ENCODE measurements around the gene CTSA. TPM values are rescaled to one million over a fixed set of nuclear protein-coding genes. Genes with fewer than 3 reads are reported as not detected.

Gene CTSA
- total RNA-seq, 1 donor from 2014 or later, result 49.0 TPM

DNA sequence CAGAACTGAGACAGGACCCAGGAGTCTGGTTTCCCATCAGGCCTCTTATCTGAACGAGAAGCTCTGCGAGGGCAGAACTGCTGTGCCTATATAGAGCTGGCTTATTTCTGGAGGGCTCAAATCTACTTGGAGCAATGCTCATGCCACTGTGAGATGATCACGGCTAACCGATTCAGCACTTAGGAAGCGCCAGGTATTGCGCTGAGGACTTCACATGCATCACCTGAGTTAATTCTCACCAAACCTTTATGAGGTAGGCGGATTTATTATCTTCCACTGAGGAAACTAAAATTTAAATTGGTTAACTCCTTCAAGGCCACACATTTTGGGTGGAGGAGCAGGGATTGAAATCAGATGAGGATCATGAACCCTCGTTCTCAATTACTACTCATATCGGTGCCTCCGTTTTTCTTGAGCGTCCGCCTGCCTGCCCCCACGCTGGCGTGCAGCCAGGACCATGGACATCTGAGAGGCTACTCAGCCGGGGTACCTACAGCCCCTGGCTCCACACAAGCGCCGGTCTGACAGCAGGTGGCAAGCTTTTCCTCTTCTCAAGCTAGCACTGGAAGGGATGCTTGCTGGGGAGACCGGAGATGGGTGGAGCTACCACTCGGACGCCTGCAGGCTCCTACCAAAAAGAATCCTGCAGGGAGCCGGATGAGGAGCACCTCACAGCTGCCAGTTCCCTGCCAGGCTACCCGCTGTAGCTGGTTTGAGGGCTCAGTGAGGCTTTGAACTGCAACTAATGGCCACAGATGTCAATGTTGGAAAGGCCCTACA is 42.3 kb downstream of the CTSA start:
- intact Hi-C loops (cut with micrococcal nuclease), result loop anchor here (1.0 to 2.0 kb wide), 2 partner anchors 43 to 76 kb away; partner anchors contain the start of genes ACOT8, CTSA, NEURL2 and ZSWIM3
- Mint-ChIP-seq H3K36me3 (ENCODE audit: low read depth) (peaks cover 18% of the 10 kb centered on the region), H3K4me3 (ENCODE audit: low read depth) (peak overlapping the region; percentile 91), H3K27ac (peak overlapping the region; percentile 94), H3K4me1 (ENCODE audit: low read depth) (peaks cover 21% of the 10 kb centered on the region), H3K27me3 (ENCODE audit: low read depth) (no peaks in the 10 kb centered on the region), H3K9me3 (no peaks in the 10 kb centered on the region)
- peak; percentile 62 for DNase-seq (ENCODE audit: low spot score)

DNA sequence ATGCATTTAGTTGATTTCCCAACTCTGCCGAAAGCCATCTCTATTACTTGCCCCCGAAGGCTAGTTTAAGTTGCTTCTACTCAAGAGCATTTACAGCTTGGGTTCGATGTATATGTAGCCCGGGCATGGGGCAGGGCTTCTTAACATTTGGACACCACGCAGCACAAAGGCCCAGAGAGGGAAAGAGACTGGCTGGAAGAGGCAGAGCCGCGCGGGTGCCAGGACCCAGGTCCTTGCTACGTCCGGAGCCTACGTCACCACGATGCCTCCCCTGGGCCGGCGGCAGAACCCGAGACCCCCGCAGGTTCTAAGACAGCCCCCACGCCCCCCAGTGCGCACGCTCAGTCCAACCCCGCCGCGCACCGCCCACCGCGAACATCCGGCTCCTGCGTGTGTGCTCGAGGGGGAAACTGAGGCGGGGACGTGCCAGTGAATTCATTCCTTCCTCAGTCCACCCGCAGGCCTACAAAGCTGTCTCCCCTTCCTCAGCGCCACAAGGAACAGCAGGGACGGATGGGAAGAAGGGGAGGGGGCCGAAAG is 43.0 kb downstream of the CTSA start:
- Mint-ChIP-seq H3K36me3 (ENCODE audit: low read depth) (peaks cover 25% of the 10 kb centered on the region), H3K27ac (peak overlapping the region; percentile 94), H3K9me3 (no peaks in the 10 kb centered on the region), H3K4me1 (ENCODE audit: low read depth) (peaks cover 22% of the 10 kb centered on the region), H3K4me3 (ENCODE audit: low read depth) (peak overlapping the region; percentile 91), H3K27me3 (ENCODE audit: low read depth) (no peaks in the 10 kb centered on the region)
- DNase-seq (ENCODE audit: low spot score), result no peak
- intact Hi-C loops (cut with micrococcal nuclease), result loop anchor here (1.0 to 2.0 kb wide), 2 partner anchors 43 to 77 kb away; partner anchors contain the start of genes ACOT8, CTSA, NEURL2 and ZSWIM3

DNA sequence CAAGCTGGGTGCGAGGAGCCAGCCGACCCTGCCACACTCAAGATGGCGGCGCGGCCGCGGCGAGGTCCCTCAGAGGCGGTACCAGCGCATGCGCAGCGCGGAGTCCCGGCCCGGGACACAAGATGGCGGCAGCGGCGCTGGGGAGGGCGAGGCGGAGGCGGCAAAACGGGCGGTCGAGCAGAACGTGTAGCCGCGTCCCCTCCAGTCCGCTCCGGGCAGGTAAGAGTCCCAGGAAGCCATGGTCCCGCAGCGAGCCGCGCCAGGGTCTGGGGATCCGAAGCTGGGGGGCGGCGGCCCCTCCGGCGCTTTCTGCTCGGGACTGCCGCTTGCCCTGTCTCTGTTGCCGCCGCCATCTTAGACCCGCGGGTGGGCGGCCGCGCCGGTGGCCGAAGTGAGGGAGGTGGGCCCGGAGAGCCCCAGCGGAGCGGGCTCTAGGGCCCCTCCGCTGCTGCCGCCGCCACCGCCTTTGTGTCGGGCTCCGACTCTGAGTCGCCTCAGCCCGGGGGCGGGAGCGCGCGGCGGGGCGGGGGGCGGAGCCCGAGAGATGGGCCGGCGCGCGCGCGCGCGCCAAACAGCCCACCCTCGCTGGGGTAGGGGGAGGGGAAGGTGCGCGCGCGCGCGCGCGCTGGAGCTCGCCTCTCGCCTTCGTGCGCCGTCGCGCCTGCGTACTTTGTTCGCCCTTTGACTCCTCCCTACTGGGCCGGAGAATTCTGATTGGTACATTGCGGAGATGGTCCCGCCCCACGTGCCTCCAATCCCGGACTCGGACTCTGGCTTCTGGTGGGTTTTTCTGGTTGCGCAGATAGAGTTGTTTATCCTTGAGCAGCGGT is 43.7 kb downstream of the CTSA start, which contains the start of gene PCIF1:
TSS of gene PCIF1 (plus strand) at position 98 of the 830 bp plus-strand sequence. CDS start 4,317 bp downstream, outside the sequence.
- Mint-ChIP-seq H3K9me3 (no peaks in the 10 kb centered on the region), H3K36me3 (ENCODE audit: low read depth) (peaks cover 31% of the 10 kb centered on the region), H3K27ac (peak within 1 kb of the TSS; percentile 94), H3K4me3 (ENCODE audit: low read depth) (peak within 1 kb of the TSS; percentile 92), H3K4me1 (ENCODE audit: low read depth) (peaks cover 25% of the 10 kb centered on the region), H3K27me3 (ENCODE audit: low read depth) (no peaks in the 10 kb centered on the region)
- peak; percentile 97 for DNase-seq (ENCODE audit: low spot score)
- intact Hi-C loops (cut with micrococcal nuclease), result loop anchor here (1.0 to 2.0 kb wide), 6 partner anchors 24 to 142 kb away; partner anchors contain the start of genes ACOT8, CTSA, NEURL2 and UBE2C

DNA sequence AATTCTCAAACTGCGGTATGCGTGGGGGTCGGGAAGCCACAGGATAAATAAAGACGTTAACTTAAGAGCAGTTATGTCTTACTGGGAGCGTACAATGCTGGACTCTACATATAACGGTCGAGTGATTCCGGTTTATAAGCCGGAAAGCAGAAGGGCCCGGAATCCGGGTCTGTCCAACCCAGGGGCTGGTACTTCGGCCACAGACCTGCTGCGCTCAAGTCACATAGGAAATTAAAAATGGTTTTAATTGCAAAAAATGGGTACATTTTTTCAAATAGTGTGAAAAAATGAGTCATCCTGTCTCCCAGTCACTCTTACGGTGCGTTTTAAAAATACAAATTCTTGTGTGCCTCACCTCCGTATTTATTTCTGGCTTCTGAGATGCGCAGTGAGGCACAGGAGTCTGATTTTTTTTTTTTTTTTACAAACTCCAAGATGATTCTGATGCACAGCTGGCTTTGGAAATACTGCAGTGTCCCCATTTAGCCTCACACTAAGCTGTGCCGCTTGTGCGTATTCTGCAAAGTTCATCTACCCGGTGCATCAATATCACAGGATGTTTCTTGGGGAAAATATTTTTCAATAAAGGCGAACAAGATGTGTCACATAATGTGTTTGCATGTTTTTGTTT is 44.4 kb downstream of the CTSA start:
- H3K36me3 Mint-ChIP-seq (ENCODE audit: low read depth), result peaks cover 37% of the 10 kb centered on the region
- H3K27me3 Mint-ChIP-seq (ENCODE audit: low read depth), result no peaks in the 10 kb centered on the region
- H3K9me3 Mint-ChIP-seq, result no peaks in the 10 kb centered on the region
- peak overlapping the region; percentile 91 for H3K27ac Mint-ChIP-seq
- peak overlapping the region; percentile 92 for H3K4me3 Mint-ChIP-seq (ENCODE audit: low read depth)
- DNase-seq (ENCODE audit: low spot score), result no peak
- intact Hi-C loops (cut with micrococcal nuclease), result loop anchor here (1.0 to 2.0 kb wide), 5 partner anchors 24 to 143 kb away; partner anchors contain the start of genes CTSA, NEURL2, UBE2C and ZNF335
- H3K4me1 Mint-ChIP-seq (ENCODE audit: low read depth), result peaks cover 25% of the 10 kb centered on the region

GRCh38 chr20:45937765-45938164 is 46.6 kb downstream of the CTSA start:
- Mint-ChIP-seq H3K9me3 (no peaks in the 10 kb centered on the region), H3K4me1 (ENCODE audit: low read depth) (peaks cover 25% of the 10 kb centered on the region), H3K27me3 (ENCODE audit: low read depth) (no peaks in the 10 kb centered on the region), H3K36me3 (ENCODE audit: low read depth) (peaks cover 40% of the 10 kb centered on the region), H3K4me3 (ENCODE audit: low read depth) (peak overlapping the region; percentile 57), H3K27ac (peak overlapping the region; percentile 68)
- intact Hi-C loops (cut with micrococcal nuclease), result no loop called here
- no peak for DNase-seq (ENCODE audit: low spot score)

- intact Hi-C loops (cut with micrococcal nuclease), result no loop called here
- peaks cover 24% of the 10 kb centered on the region for H3K4me1 Mint-ChIP-seq (ENCODE audit: low read depth)
- DNase-seq (ENCODE audit: low spot score), result no peak
- no peaks in the 10 kb centered on the region for H3K9me3 Mint-ChIP-seq
- no peak overlapping the region for H3K4me3 Mint-ChIP-seq (ENCODE audit: low read depth)
- H3K36me3 Mint-ChIP-seq (ENCODE audit: low read depth), result peaks cover 47% of the 10 kb centered on the region
- no peaks in the 10 kb centered on the region for H3K27me3 Mint-ChIP-seq (ENCODE audit: low read depth)
- peak overlapping the region; percentile 63 for H3K27ac Mint-ChIP-seq
Measured at GRCh38 chr20:45938727-45939438, 47.7 kb downstream of the CTSA start.

GRCh38 chr20:45940053-45940452 is 48.9 kb downstream of the CTSA start:
- no peak overlapping the region for H3K4me3 Mint-ChIP-seq (ENCODE audit: low read depth)
- intact Hi-C loops (cut with micrococcal nuclease), result no loop called here
- no peaks in the 10 kb centered on the region for H3K9me3 Mint-ChIP-seq
- DNase-seq (ENCODE audit: low spot score), result no peak
- no peaks in the 10 kb centered on the region for H3K27me3 Mint-ChIP-seq (ENCODE audit: low read depth)
- H3K36me3 Mint-ChIP-seq (ENCODE audit: low read depth), result peaks cover 58% of the 10 kb centered on the region
- no peak overlapping the region for H3K27ac Mint-ChIP-seq
- H3K4me1 Mint-ChIP-seq (ENCODE audit: low read depth), result peaks cover 28% of the 10 kb centered on the region

- Mint-ChIP-seq H3K4me3 (ENCODE audit: low read depth) (no peak overlapping the region), H3K36me3 (ENCODE audit: low read depth) (peaks cover 60% of the 10 kb centered on the region), H3K27me3 (ENCODE audit: low read depth) (no peaks in the 10 kb centered on the region), H3K9me3 (no peaks in the 10 kb centered on the region), H3K4me1 (ENCODE audit: low read depth) (peaks cover 28% of the 10 kb centered on the region), H3K27ac (no peak overlapping the region)
- no peak for DNase-seq (ENCODE audit: low spot score)
- intact Hi-C loops (cut with micrococcal nuclease), result no loop called here
Measured at GRCh38 chr20:45940469-45940868, 49.3 kb downstream of the CTSA start.

GRCh38 chr20:45943613-45944012 is 52.5 kb downstream of the CTSA start:
- peaks cover 13% of the 10 kb centered on the region for H3K4me1 Mint-ChIP-seq (ENCODE audit: low read depth)

DNA sequence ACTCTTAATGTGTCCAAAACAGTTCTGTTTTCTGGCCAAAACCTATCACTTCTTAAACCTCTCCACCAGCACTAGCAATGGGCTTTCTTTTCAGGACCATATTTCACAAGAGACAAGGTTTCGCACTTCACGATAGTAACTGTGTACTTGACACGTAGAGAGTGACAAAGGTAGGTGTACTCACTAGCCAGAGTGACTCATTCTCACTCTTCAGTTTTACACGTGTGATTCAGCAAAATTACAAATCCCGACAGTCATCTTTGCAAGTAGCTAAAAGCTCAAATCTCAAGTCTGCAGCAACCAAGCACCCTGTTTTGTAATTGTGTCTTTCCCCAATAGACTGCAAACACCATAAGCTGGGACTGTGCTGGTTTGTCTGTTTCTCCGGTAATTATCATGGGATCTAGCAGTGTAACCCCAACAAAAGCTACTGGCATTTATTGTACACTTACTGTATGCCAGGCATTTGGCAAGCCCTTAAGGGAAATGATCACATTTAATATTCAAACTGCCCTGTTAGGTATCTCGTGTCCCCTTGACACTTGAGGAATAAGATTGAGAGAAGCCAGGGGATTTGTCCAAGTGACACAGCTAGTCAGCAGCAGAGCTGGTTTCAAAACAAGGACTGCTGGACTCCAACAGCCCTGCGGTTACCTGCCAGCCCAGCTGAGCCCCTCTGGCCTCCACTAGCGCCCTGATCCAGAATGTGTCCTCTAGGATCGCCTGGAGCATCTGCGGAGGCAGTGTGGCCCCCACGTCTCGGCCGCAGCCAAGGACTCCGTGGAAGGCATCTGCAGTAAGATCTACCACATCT is 53.2 kb downstream of the CTSA start:
- H3K9me3 Mint-ChIP-seq, result no peaks in the 10 kb centered on the region
- no peaks in the 10 kb centered on the region for H3K27me3 Mint-ChIP-seq (ENCODE audit: low read depth)
- peaks cover 13% of the 10 kb centered on the region for H3K4me1 Mint-ChIP-seq (ENCODE audit: low read depth)
- peak overlapping the region; percentile 55 for H3K27ac Mint-ChIP-seq
- DNase-seq (ENCODE audit: low spot score), result no peak
- intact Hi-C loops (cut with micrococcal nuclease), result no loop called here
- H3K36me3 Mint-ChIP-seq (ENCODE audit: low read depth), result peaks cover 71% of the 10 kb centered on the region
- no peak overlapping the region for H3K4me3 Mint-ChIP-seq (ENCODE audit: low read depth)

More at GRCh38 chr20:45943613-45944012, 52.5 kb downstream of the CTSA start:
- no peaks in the 10 kb centered on the region for H3K9me3 Mint-ChIP-seq
- no peak for DNase-seq (ENCODE audit: low spot score)
- peaks cover 71% of the 10 kb centered on the region for H3K36me3 Mint-ChIP-seq (ENCODE audit: low read depth)
- H3K27ac Mint-ChIP-seq, result no peak overlapping the region
- no peak overlapping the region for H3K4me3 Mint-ChIP-seq (ENCODE audit: low read depth)
- intact Hi-C loops (cut with micrococcal nuclease), result no loop called here
- no peaks in the 10 kb centered on the region for H3K27me3 Mint-ChIP-seq (ENCODE audit: low read depth)

DNA sequence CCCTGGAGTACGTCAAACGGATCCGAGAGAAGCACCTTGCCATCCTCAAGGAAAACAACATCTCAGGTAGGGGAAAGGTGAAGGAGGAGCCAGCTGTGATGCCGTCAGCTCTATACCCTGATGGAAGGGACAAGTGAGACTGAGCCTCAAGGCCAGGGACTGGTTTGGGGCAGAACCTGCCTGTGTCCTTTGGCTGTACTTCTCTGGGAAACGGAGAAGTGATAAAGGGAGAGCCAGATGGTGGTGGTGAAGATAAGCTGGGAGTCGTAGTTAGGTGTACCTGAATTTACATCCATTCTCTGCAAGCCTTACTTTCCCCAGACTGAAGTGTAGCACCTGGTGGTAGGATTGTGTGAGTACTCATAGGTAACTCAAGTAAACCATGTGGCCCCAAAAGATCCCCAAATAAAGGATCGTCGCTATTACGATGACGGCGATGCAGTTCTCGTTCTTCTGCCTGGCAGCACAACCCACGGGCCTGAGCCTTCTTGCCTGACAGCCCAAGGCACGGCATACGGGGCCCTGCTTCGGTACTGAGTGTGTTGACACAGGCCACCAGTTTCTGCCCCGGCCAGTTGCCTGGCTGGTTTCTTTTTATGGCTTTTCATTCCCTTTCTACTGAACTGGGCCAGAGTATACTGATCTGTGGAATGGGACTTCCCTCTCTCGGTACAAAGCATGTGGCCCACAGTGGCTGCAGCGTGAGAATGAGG is 54.0 kb downstream of the CTSA start:
- H3K4me1 Mint-ChIP-seq (ENCODE audit: low read depth), result peaks cover 10% of the 10 kb centered on the region
- H3K27ac Mint-ChIP-seq, result no peak overlapping the region
- no peaks in the 10 kb centered on the region for H3K27me3 Mint-ChIP-seq (ENCODE audit: low read depth)
- intact Hi-C loops (cut with micrococcal nuclease), result no loop called here
- H3K9me3 Mint-ChIP-seq, result no peaks in the 10 kb centered on the region
- H3K4me3 Mint-ChIP-seq (ENCODE audit: low read depth), result no peak overlapping the region
- DNase-seq (ENCODE audit: low spot score), result no peak
- peaks cover 70% of the 10 kb centered on the region for H3K36me3 Mint-ChIP-seq (ENCODE audit: low read depth)

Data from activated T-helper 2 cell treated with anti-CD3 and anti-CD28 coated beads, Interferon-gamma antibody, Interleukin-2, Interleukin-4, amounts not matched to agents 10 μg/mL and 5 μg/mL and 100 μg/mL, durations not matched to agents 14 hours and 24 hours and 36 hours (primary cell).